Measurements from ENCODE around the gene RLN1. TPM values are rescaled to one million over a fixed set of nuclear protein-coding genes. Genes with fewer than 3 reads are reported as not detected.

RLN1 gene
- total RNA-seq, 4 donors from 2014 or later = 1.5 TPM; not detected in 3

DNA sequence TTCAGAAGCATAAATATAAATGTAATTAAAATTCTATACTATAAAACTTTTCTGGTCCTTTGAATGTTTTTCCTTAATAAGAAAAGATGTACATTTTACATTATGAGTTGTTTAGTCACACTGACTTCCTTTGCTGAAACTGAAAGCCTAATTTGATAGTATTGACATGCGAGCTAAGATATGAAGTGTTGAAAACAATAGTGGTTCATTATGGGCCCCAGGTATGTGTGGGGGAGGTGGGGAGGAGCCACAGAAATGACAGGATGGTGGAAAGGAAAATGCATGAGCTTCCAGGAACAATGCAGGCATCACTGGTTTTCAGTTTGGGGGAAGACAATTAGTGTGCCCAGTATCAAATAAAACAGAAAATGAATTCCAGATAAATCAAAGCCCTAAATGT, 35.4 kb upstream of the RLN1 start:
- no peak for TF ChIP-seq CTCF (IDR thresholded peaks at IDR 0.05; ENCODE audit: low read depth)

DNA sequence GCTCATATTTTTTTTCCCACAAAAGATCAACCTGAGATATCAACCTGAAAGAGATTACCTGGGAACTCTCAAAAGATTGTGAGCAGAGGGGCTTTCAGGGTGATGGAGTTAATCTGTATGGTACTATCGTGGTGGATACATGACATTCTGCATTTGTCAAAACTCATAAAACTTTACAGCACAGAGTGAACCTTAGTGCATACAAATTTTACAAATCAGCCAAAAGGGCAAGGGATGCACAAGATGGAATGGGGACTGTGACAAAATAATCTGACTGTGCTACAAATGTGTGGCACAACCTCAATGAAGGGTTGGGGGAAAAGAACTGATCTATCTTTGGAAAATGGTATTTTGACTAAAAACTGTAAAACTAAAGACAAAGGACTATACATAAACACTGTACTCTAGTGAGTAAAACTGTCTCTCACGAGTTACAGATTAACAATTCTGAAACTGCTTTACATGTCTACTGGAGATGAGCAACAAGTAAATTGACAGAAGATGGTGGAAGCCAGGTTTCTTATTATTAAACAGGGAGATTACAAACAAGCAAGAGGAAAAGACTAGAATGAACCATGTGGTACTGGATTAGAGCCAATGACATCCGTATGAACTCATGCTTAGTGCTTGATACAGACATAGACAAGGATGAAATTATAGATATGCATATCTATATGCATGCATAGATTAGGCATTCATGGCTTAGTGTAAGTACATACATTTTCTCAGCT, 24.8 kb upstream of the RLN1 start:
- TF ChIP-seq CTCF (IDR thresholded peaks at IDR 0.05; ENCODE audit: low read depth) = no peak

DNA sequence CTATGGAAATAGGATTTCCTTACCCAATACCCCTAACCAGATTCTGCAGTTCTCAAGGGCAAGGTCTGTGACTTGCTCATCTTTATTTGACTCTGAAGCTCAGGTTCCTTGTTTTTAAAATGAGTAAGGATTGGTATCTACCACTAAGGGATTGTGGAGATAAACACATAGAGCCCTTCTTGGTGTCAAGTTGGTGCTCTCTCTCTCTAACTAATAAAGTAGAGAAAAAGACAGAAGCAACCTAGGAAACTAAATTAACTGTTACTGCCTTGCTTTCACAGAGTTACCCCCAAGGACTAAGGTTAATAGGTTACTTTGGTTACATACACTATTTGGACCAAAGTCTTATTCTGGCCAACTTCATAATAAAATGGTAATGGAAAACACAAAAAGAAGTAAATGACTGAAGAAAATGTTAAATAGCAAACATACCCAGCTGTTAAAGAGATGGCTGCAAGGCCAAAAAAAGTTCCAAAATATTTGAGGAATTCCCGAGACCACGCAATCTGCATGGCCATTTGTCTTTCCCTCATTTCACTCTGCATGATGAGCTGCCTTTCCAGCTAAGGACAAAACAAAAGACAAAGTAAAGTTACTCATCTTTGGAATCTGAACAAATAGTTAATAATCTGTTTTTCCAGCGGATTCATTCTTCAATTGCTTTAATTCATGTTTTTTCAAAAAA, 21.8 kb upstream of the RLN1 start:
- TF ChIP-seq CTCF (IDR thresholded peaks at IDR 0.05; ENCODE audit: low read depth) = no peak

GRCh38 chr9:5360341-5360740, 20.7 kb upstream of the RLN1 start:
- TF ChIP-seq CTCF (IDR thresholded peaks at IDR 0.05; ENCODE audit: low read depth) = no peak

- no peak for TF ChIP-seq CTCF (IDR thresholded peaks at IDR 0.05; ENCODE audit: low read depth)
Measured at GRCh38 chr9:5357431-5358105, 17.9 kb upstream of the RLN1 start.

DNA sequence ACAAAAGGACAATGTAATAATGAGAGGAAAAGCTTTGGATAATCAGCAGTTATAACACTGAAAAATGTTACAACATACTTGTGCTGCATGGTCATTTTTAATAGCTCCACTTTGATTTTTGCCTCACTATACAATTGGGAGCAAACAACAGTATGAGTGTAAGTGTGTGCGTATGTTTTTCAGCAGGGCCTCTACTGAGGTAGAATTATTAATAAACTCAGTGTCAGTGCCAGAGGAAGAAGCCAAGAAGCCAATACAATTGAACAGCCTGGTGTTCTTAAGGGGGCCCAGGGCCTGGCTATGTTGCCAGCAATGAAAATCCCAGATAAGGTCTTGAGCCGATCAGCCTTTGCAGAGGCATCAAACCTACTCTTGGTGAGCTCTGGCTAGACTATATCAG, 16.1 kb upstream of the RLN1 start:
- TF ChIP-seq CTCF (IDR thresholded peaks at IDR 0.05; ENCODE audit: low read depth) = no peak

GRCh38 chr9:5355226-5355625, 15.6 kb upstream of the RLN1 start:
- no peak for TF ChIP-seq CTCF (IDR thresholded peaks at IDR 0.05; ENCODE audit: low read depth)

Data from subcutaneous adipose tissue (tissue), 4 donors.